ACC112 (cell line): ENCODE measurements around the gene SLC25A46.
"Not testable (repeated sequence)": the region's sequence is repeated elsewhere in the genome, so short reads cannot be mapped to it uniquely, and the experiment has no call there.

Experiments
- H2AFZ ChIP-seq: fragments of 200-600 bp; sonication (generic); one replicate; pipeline ENCODE4 v1.6.0; 2017; ENCODE audit warnings: antibody characterized with exemption, low read length; ENCODE audit not compliant: unreplicated experiment
- H3K27ac ChIP-seq: fragments of 200-600 bp; sonication (generic); 2 replicates; pipeline ENCODE4 v1.5.1; 2014; ENCODE audit warnings: low read depth, mild to moderate bottlenecking, antibody characterized with exemption, low read length, moderate library complexity
- H3K27me3 ChIP-seq: fragments of 200-600 bp; sonication (generic); 2 replicates; pipeline ENCODE4 v1.6.1; 2014; ENCODE audit warnings: mild to moderate bottlenecking, antibody characterized with exemption, low read length, moderate library complexity, mixed read lengths; ENCODE audit not compliant: insufficient read depth
- H3K36me3 ChIP-seq: fragments of 200-600 bp; sonication (generic); 2 replicates; pipeline ENCODE4 v1.6.1; 2016; ENCODE audit warnings: mild to moderate bottlenecking, antibody characterized with exemption, low read length, moderate library complexity, mixed read lengths; ENCODE audit not compliant: insufficient read depth
- H3K4me1 ChIP-seq: fragments of 200-600 bp; sonication (generic); one replicate; pipeline ENCODE4 v1.6.1; 2016; ENCODE audit warnings: low read length, mixed read lengths; ENCODE audit not compliant: insufficient read depth, unreplicated experiment, control insufficient read depth
- H3K4me3 ChIP-seq: fragments of 200-600 bp; sonication (generic); 2 replicates; pipeline ENCODE4 v1.5.1; 2014; ENCODE audit warnings: mild to moderate bottlenecking, low read depth, low read length
- H3K79me2 ChIP-seq: fragments of 200-600 bp; sonication (generic); one replicate; pipeline ENCODE4 v1.6.0; 2016; ENCODE audit warnings: low read length; ENCODE audit not compliant: control insufficient read depth, unreplicated experiment, insufficient read depth

SLC25A46 gene

GRCh38 chr5:110738812-110739651, at the start of gene SLC25A46:
Gene SLC25A46 (plus strand): TSS chr5:110739007. CDS start chr5:110739120, 113 bp downstream.
- peaks cover 21% of the 10 kb centered on the region for H3K4me1 ChIP-seq
- H3K27ac ChIP-seq: peak within 1 kb of the TSS; percentile 61
- H3K27me3 ChIP-seq: no peaks in the 10 kb centered on the region
- no peaks in the 10 kb centered on the region; the same call in 1 of the 2 replicates for H3K36me3 ChIP-seq
- peak within 1 kb of the TSS; percentile 80 for H3K4me3 ChIP-seq
- peak within 1 kb of the TSS; percentile 99 for H2AFZ ChIP-seq
- H3K79me2 ChIP-seq: peaks cover 31% of the 10 kb centered on the region

GRCh38 chr5:110690587-110690986, 48.2 kb upstream of the SLC25A46 start:
- not testable (repeated sequence) for H3K4me3 ChIP-seq, H3K27me3 ChIP-seq, H3K4me1 ChIP-seq, H3K36me3 ChIP-seq, H3K27ac ChIP-seq, H3K79me2 ChIP-seq, H2AFZ ChIP-seq

GRCh38 chr5:110692669-110693068, 46.1 kb upstream of the SLC25A46 start:
- not testable (repeated sequence) for H3K36me3 ChIP-seq, H3K4me3 ChIP-seq, H2AFZ ChIP-seq, H3K79me2 ChIP-seq, H3K27ac ChIP-seq, H3K4me1 ChIP-seq, H3K27me3 ChIP-seq

- Histone ChIP-seq H3K27ac (no peak overlapping the region), H3K79me2 (no peaks in the 10 kb centered on the region), H3K36me3 (no peaks in the 10 kb centered on the region), H3K4me1 (peaks cover 21% of the 10 kb centered on the region), H3K4me3 (no peak overlapping the region), H3K27me3 (no peaks in the 10 kb centered on the region), H2AFZ (peak overlapping the region; percentile 28)
Measured at GRCh38 chr5:110702300-110702699, 36.5 kb upstream of the SLC25A46 start.

GRCh38 chr5:110702704-110703103, 36.1 kb upstream of the SLC25A46 start:
- no peaks in the 10 kb centered on the region for H3K79me2 ChIP-seq
- H3K4me3 ChIP-seq: no peak overlapping the region
- H3K27ac ChIP-seq: no peak overlapping the region
- H3K27me3 ChIP-seq: no peaks in the 10 kb centered on the region
- H3K4me1 ChIP-seq: peaks cover 21% of the 10 kb centered on the region
- peak overlapping the region; percentile 28 for H2AFZ ChIP-seq
- H3K36me3 ChIP-seq: no peaks in the 10 kb centered on the region

GRCh38 chr5:110703481-110703880, 35.3 kb upstream of the SLC25A46 start:
- Histone ChIP-seq H3K36me3 (no peaks in the 10 kb centered on the region), H3K4me3 (no peak overlapping the region), H3K4me1 (peaks cover 21% of the 10 kb centered on the region), H3K27ac (no peak overlapping the region), H3K79me2 (no peaks in the 10 kb centered on the region), H2AFZ (no peak overlapping the region), H3K27me3 (no peaks in the 10 kb centered on the region)

- Histone ChIP-seq H3K79me2 (no peaks in the 10 kb centered on the region), H3K27ac (no peak overlapping the region), H3K4me1 (peaks cover 21% of the 10 kb centered on the region), H3K36me3 (no peaks in the 10 kb centered on the region), H3K27me3 (no peaks in the 10 kb centered on the region), H2AFZ (no peak overlapping the region), H3K4me3 (no peak overlapping the region)
Measured at GRCh38 chr5:110705349-110705748, 33.5 kb upstream of the SLC25A46 start.

GRCh38 chr5:110707260-110707844, 31.5 kb upstream of the SLC25A46 start:
- Histone ChIP-seq H3K4me1 (peaks cover 18% of the 10 kb centered on the region), H3K27me3 (no peaks in the 10 kb centered on the region), H3K79me2 (no peaks in the 10 kb centered on the region), H2AFZ (no peak overlapping the region), H3K27ac (no peak overlapping the region), H3K4me3 (no peak overlapping the region), H3K36me3 (no peaks in the 10 kb centered on the region)

- H2AFZ ChIP-seq: no peak overlapping the region
Measured at GRCh38 chr5:110716247-110717245, 22.3 kb upstream of the SLC25A46 start.

GRCh38 chr5:110718311-110718710, 20.5 kb upstream of the SLC25A46 start:
- Histone ChIP-seq H3K4me3 (no peak overlapping the region), H3K27ac (no peak overlapping the region), H3K4me1 (peaks cover 4% of the 10 kb centered on the region), H3K27me3 (no peaks in the 10 kb centered on the region), H3K79me2 (no peaks in the 10 kb centered on the region), H3K36me3 (no peaks in the 10 kb centered on the region), H2AFZ (no peak overlapping the region)

More at GRCh38 chr5:110716247-110717245, 22.3 kb upstream of the SLC25A46 start:
- H3K79me2 ChIP-seq: no peaks in the 10 kb centered on the region
- no peaks in the 10 kb centered on the region for H3K36me3 ChIP-seq
- H3K27me3 ChIP-seq: no peaks in the 10 kb centered on the region
- no peak overlapping the region for H3K4me3 ChIP-seq
- H3K27ac ChIP-seq: no peak overlapping the region
- H3K4me1 ChIP-seq: peaks cover 4% of the 10 kb centered on the region
